GM19043 (cell line): ENCODE results near the gene DNAH17.
"Not testable (repeated sequence)": the region's sequence is repeated elsewhere in the genome, so short reads cannot be mapped to it uniquely, and the experiment has no call there.

Experiments used
- ATAC-seq: cut with Tn5 transposase; IDR thresholded peaks from one replicate; pipeline ENCODE4 v1.9.1; 2021; ENCODE audit warnings: low read depth; ENCODE audit not compliant: unreplicated experiment

DNAH17 gene

DNA sequence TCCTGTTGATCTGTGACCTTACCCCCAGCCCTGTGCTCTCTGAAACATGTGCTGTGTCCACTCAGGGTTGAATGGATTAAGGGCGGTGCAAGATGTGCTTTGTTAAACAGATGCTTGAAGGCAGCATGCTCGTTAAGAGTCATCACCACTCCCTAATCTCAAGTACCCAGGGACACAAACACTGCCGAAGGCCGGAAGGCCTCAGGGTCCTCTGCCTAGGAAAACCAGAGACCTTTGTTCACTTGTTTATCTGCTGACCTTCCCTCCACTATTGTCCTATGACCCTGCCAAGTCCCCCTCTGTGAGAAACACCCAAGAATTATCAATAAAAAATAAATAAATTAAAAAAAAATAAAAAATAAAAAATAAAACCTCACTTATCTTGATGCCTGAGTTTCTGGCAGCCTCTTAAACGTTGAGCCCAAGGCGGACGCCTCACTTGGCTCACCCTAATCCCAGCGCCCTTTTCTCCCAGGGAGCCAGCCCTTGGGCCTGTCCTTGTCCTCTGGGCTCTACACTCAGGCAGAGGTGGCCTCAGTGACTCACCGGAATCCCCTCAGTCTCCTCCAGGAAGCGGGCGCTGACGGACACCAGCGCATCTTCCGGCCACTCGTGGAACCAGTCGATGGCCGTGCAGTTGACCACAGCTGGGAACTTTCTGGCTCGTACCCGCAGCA, 110.9 kb downstream of the DNAH17 start:
- not testable (repeated sequence) for ATAC-seq

DNA sequence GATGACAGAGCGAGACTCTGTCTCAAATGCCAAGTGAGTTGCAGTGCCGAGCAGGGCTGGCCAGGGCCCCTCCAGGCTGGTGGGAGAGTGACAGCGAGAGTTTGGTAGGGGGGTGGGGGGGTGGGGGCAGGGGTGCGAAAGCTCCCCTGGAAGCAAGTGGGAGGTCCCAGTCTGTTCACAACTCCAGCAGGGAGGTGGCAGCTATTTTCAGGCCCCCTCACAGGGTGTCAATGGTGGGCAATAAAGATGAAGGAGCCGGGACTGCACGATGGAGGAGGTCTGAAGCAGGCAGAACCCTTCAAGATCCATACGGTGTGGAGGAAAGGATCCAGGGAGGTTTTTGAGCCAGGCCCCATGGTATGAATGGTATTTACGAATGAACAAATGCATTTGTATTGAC, 115.0 kb downstream of the DNAH17 start:
- no peak for ATAC-seq

DNA sequence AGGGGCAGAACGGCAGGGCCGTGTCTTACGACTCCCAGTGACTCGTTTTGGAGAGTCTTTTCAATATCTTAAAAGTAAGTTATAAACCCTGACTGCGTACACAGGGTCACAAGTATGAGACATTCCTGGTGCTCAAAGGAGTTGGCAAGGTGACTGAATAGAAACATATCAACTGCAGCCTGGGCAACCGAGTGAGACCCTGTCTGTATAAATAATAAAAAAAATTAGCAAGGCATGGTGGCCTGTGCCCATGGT, 115.5 kb downstream of the DNAH17 start:
- ATAC-seq = no peak

DNA sequence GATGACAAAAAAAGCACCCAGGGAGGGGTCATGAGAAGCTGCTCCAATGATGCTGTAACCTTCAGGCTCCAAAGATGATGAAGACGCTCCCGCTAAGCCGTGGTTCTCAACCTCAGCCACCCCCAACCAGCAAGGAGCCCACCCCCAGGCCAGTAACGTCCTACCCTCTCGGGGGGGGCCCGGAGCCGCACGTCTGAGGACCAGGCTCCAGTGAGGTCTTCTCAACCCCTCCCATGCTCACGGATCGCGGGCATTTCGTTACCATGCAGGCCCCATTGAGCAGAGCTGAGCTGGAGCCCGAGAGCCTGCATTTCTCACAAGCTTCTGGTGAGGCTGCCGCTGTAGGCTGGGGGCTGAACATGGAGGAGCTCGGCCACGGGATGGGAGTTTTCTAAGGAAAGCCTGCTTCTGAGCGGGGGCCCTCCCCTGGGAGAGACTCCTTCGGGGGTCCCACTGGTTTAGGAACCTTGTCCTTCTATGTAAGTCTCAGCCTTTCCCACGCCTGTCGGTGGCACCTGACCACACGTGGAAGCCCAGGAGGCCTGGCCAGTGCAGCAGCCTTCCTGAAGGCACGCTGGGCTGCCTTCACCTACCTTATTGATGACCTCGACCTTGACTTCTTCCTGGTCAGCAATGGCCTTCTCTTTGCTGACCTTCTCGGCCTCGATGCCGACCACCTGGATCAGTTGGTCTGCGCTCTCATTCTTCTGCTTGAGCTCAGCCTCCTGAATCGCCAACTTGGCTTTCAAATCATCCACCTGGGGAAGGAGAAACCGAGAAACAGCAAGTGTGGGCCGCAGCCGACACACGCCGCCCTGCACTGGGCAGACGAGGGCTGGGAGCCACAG, 116.0 kb downstream of the DNAH17 start:
- no peak for ATAC-seq

DNA sequence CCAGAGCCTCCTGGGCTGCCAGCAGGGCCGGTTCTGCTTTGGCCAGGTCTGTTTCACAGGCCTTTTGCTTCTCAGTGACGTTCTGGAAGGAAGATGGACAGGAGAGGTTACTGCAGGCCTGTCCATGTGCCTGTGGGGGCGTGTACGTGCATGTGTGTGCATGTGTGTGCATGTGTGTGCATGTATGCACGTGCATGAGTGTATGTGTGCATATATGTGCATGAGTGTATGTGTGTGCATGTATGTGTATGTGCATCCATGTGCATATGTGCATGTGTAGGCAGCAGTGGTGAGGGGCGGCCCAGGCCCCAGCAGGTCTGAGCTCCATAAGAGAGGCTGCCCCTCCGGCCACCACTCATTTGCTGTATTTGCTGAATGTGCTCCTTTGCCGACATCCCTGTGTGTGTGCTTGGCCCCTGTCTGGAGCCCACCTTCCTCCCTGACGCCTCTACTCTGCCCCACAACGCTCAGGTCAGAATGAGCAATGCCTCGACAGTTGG, 117.0 kb downstream of the DNAH17 start:
- no peak for ATAC-seq

DNA sequence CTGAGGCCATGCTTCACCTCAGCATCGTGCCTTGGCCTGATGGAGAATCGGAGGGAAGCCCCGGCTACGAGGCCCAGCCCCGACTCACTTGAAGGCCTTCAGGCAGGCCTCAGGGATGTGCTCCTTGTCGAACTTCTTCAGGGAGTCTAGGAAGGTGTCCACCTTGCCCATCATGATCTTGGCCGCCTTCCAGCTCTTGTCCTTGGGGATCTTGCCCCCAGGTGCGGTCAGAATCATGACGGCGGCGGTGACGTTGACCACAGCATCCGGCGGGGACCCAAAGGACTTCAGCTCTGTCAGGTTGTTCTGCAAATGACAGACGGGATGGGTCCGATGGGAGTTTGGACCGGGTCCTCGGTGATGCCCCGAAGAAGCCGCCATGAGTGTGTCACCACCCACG, 117.5 kb downstream of the DNAH17 start:
- ATAC-seq = no peak

DNA sequence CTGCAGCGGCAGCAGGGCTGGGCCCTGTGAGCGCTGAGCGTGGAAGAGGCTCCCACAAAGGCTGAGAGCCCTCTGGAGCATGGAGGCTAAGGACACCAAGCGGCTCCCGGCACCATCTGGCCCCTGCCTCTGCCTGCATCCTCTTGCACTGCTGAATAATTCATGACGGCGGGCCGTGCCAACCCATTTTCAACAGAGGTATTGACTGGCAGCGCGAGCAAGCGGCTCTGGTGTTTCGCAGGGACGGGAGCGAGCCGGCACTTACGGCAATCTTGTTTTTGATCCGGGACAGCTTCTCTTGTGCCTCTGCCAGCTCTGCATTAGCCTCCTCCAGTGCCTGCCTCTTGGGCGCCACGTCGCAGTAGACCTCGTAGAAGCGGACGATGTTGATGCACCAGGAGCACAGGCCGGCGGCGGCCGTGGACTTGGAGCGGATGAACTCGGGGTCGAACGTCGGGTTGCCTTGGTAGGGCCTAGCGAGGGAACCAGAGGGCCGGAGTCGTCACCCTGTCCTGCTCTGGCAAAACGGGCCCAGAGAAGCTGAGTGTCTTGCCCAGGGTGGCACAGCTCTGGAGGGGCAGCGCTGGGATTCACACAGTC, 118.4 kb downstream of the DNAH17 start:
- no peak for ATAC-seq

DNA sequence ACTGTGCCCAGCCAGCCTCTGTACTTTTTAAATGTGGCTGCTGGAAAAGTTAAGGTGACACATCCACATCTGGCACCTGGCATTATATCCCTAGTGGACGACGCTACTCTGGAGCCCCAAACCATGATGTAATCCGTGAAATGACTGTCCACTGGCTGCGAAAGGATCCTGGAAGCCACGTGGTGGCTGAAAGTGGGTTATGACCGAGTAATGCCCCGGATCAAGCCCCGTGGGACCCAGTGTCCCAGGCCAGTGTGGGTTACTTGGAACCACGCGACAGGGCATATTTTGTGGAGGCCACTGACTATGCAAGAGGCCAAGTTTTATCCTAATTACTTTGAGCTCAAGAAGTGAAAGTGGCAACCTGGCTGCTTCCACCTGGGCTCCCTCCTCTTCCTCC, 119.1 kb downstream of the DNAH17 start:
- ATAC-seq = no peak

DNA sequence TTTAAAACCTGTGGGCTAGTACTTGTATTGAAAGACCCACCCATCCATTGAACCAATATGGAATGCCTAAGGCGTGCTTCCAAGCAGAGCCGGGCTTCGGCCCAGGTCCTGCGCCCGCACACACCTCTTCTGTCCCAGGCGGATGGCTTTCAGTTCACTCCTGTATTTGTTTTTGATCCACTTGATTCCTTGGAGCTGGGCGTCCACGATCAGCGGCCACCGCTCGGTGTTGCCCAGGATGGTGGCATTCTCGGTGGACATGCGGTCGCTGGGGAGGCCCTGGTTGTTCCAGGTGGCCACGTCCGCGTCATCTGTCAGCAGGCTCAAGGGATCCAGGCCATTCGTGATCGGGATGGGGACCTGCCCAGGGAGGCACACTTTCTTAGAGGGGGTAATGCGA, 122.8 kb downstream of the DNAH17 start:
- ATAC-seq = no peak

DNA sequence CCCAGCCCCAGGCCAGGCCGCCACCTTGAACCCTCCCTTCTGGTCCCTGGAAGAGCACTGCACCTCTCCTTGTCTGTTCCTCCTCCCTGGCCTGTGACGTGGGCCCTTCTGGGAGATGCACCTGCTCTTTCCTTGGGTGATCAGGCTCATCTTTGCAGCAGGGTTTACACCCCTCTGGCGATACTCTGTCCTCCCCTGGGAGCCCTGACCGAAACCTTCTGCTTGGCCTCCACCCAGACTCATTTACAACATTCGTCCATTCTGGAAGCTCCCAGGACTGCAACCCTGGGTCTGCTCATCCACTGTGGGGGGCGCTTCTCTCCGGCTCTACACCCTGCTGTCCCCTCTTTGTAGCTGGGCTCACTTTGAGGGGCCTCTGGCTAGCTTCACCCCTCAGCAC, 125.4 kb downstream of the DNAH17 start:
- ATAC-seq = no peak

DNA sequence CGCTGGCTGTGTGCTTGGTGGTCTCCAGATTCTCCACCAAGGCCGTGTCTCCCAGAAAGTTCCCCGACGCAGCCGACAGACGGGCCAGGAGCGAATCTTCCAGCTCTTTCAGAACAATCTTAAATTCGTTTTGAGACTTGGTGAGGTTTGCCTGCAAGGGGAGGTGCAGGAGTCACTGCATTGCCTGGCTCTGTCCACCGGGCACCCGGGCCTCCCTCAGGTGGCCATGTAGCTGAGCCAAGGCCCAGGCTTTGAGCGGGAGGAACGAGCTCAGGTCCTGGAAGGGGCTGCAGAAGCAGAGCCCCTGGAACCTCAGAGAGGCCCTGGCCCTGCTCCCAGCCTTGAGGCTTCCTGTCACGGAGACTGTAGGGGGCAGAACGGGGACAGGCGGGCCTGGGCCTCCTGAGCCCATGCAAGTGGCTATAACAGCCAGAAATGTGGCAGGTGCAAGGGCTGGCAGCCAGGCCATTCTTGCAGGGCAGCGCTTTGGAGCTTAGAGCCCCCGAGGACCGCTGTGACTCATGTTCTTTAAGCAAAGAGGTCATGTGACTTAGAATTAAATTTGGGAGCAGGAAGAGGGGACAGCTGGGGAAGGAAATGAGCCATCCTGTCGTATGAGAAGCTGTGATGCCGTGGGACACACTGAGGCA, 126.4 kb downstream of the DNAH17 start:
- ATAC-seq = no peak

DNA sequence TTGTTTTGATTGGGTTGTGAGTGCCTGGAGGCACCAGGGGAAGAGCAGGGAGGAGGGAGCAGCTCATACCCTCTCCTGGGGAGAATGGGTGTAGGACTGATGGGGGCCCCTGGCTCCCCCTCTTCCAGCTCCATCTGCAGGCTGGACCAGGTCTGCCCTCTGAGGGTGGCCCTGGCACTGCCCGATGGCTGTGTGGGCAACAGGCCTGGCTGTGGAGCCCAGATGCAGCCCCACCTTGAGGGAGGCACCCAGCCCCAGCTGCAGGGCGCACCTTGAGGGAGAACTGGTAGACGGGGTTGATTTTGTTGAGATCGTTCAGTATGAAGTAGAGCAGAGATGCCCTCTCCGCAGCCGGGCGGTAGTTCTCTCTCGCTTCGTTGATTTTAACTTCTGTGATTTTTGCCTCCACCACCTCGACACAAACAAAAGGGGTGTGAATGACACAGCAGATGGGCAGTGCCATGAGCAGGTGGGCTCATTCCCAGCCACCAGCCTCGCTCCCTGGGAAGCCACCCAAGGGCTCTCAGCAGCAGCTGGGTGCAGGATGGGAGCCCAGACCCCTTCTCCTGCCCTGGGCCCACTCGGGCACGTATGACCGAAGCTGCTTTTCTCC, 127.1 kb downstream of the DNAH17 start:
- ATAC-seq = no peak

DNA sequence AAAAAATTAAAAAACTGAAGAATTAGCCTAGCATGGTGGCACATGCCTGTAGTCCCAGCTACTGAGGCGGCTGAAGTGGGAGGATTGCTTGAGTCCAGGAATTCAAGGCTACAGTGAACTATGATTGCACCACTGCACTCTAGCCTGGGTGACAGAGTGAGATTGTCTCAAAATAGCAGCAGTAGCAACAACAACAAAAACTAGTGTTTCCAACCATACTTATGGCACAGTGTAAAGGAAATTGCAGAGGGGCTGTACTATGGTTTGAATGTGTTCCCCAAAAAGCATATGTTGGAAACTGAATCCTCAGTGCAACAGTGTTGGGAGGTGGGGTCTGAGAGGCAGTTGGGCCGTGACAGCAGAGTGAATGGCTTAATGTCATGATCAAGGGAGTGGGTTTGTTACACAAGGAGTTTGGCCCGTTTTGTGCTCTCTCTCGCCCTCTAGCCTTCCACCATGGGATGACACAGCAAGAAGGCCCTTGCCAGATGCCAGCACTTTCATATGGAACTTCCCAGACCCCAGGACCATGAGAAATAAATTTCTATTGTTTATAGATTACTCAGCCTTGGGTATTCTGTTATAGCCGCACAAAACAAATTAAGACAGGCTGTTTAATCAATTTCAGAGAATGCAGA, 128.7 kb downstream of the DNAH17 start:
- no peak for ATAC-seq

DNA sequence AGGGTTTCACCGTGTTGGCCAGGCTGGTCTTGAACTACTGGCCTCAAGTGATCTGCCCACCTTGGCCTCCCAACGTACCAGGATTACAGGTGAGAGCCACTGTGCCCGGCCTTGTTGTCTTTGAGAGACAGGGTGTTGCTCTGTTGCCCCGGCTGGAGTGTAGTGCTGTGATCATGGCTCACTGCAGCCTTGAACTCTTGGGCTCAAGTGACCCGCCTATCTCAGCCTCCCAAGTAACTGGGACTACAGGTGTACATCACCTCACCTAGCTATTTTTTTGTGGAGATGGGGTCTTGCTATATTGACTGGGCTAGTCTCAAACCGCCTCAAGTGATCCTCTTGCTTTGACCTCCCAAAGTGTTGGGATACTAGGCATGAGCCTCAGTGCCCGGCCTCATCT, 130.4 kb downstream of the DNAH17 start:
- no peak for ATAC-seq

DNA sequence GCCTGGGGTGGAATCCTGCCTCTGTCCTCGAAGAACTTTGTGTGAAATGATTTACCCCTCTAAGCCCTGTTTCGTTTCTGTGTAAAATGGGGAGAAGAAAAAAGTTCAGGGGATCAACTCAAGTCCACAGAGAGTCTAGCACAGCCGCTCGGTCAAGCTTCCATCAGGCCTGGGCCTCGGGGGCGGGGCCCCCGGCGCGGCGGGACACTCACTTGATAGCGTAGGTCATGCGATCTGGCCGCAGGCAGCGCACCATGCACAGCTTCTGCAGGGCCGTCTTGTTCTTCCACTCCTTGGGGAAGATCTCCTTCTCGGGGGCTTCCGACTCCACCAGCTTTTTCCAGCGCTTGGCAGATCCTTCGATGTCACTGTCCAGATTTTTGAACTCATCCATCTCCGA, 132.8 kb downstream of the DNAH17 start:
- no peak for ATAC-seq

DNA sequence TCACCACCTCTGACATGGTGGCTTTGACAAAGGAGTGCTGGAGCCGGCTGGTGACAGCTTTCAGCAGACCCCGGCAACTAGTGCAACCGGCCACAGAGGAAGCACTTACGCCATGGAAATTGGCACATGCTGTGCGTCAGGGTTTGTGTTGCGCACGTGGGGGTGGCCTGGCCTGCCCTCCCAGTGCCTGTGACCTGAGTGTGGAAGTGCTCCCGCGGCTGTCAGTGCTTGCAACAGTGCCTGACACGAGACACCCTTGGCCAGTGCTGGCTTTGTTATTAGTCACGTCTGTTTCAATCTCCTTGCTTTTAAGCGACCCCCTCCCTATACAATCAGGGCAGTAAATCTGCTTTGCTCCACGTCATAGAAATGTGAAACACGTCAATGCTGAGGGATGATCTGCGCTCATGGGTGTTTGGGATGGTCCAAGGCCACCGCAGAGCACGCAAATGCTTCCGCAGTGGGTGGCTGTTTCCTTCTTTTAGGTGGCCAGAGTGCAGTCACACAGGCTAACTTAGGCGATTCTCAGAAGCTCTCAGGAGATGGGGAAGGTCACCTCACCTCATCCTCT, 134.5 kb downstream of the DNAH17 start:
- ATAC-seq = no peak

DNA sequence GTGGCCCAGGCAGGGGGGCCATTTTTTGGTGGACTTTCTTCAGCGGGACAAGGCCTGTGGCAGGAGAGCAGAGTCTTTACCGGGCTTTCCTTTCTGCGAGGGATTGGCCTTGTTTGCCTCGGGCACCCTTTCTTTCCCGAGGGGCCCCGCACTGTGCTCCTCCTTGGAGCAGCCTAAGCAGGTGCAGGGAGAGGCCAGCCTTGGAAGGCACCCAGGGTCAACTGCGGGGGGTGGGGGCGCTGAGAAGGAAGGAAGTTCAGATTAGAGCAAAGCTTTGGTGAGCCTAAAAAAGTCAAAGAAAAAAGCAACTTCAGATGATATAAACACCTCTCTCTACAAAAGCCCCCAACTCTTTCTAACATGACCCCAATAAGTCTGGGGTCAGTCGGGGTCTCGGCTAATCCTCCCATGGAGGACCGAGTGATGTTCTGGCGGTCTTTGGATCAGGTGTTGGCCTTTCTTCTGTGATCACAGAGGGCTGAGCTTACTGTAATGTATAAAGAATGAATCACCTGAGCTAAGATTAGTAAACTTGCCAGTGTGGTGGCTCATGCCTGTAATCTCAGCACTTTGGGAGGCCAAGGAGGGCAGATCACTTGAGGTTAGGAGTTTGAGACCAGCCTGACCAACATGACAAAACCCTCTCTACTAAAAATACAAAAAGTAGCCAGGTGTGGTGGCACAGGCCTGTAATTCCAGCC, 135.8 kb downstream of the DNAH17 start:
- ATAC-seq = no peak

DNA sequence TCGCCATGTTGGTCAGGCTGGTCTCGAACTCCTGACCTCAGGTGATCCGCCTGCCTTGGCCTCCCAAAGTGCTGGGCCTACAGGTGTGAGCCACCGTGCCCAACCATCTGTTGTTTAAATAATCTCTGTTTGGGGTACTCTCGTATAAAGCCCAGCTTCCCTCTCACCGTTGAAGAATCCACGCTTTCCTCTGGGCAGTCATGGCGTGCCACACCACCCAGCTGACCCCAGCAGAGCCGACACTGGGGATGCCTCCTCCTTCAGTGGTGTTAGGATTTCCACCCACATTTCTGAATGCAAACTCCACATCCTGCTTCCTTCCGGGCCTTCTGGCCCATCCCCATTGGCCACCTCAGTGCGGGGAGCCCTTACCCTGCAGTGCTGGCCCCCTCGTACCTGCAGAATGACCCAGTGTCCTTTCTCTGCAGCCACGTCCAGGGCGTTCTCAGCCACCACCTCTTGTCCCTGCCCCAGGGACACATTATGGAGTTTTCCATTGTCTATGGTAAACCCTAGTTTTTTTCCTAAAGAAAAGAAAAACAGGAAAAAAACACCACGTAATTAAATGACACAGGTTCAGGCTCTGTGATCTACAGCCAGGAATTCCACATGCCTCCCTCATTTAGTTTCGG, 138.4 kb downstream of the DNAH17 start:
- no peak for ATAC-seq

DNA sequence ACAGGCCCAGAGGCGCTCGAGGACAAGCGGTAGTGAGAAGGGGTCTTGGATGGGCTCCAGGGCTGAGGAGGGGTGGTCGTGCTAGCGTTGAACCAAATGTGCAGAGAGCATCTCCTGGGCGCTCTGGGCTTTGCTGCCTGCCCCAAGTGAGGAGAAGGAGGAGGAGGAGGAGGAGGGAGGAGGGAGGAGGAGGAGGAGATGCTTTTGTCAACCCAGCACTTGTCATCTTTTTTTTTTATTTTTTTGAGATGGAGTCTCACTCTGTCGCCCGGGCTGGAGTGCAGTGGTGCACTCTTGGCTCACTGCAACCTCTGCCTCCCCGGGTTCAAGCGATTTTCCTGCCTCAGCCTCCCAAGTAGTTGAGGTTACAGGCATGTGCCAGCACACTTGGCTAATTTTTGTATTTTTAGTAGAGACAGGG, 138.9 kb downstream of the DNAH17 start:
- ATAC-seq = no peak
